GM18519 (cell line): ENCODE data around the gene EFNB3.

Experiments used
- ATAC-seq: cut with Tn5 transposase; IDR thresholded peaks from one replicate; pipeline ENCODE4 v1.9.1; 2021; ENCODE audit warnings: mild to moderate bottlenecking, moderate library complexity; ENCODE audit not compliant: unreplicated experiment, low FRiP score

EFNB3 gene

DNA sequence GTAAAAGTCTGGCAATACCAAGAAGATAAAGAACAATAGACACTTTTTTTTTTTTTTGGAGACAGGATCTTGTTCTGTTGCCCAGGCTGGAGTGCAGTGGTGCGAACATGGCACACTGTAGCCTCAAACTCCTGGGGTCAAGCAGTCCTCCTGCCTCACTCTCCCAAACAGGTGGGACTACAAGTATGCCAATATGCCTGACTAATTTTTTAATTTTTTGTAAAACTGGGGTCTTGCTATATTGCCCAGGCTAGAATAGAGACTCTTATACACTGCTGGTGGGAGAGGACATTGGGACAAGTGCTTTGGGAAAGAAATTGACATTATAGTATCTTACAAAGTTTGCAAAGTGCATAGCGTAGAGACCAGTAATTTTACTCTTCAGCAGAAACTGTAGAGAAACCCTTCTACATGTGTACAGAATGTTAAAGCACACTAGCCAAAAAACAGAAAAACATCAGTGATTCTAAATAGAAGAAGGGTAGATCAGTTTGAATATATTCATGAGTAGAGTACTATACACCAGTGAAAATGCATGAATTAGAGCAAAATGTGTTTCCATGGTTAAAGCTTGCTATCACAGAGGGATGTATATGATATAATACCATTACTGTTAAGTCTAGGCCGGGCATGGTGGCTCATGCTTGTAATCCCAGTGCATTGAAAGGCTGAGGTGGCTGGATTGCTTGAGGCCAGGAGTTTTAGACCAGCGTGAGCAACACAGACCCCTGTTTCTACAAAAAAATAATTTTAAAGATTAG lies 7.0 kb upstream of the EFNB3 start:
- ATAC-seq, result no peak

GRCh38 chr17:7700510-7700909 lies 4.5 kb upstream of the EFNB3 start:
- no peak for ATAC-seq

- ATAC-seq, result no peak
These were observed 3.3 kb upstream of the EFNB3 start for GRCh38 chr17:7701681-7702080.

DNA sequence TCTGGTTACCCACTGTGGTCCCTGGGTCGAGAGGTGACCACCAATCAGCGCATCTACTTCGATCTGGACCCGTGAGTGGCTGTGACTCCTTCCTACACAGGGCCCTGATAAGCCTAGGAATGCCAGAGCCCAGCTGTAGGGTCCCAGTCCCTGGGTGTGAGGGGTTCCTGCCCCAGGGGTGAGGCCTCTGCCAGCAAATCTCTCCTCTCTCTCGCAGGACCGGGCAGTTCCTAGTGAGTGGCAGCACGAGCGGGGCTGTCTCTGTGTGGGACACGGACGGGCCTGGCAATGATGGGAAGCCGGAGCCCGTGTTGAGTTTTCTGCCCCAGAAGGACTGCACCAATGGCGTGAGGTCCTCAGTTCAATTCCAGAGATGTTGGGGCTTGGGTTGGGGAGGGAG lies 2.2 kb upstream of the EFNB3 start:
- no peak for ATAC-seq

DNA sequence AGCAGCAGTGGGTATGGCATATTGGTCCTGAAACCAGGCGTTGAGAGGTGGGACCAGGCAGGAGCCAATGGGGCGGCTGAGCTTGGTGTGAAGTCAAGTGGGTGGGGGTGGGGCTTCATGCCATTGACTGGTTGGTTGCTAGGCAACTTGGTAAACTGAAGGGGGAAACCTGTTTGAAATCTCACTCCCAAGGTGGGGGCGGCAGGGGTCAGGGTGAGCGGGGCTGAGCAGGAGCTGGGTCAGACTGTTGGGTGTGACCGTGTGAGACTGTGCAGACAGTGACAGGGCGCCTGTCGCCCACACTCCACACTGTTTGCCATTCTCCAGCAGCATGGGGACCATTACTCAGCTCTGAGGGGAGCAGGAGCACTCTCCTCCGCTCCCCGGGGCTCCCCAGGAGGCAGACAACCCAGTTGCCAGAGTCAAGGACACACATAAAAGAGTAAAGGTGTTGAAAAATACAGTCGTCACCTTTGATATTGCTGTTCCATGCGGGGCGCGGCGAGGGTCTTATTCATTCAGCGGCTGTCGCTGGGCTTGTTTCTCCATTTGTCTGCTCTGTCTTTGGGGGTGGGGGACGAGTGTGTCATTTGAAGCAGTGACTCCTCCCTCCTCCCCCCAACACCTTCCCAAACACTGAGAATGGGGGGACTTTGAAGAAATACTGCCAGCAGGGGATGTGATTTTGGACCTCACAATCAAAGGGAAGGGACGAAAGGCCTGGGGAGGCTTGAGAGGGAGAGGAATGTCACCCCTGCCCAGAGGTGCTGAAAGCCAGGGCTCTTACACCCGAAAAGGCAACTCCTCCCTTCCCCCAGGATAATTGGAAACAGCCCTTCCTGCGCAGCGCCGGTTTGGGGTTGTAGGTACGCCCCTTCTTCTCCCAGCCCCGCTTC lies 1.2 kb upstream of the EFNB3 start:
- no peak for ATAC-seq

DNA sequence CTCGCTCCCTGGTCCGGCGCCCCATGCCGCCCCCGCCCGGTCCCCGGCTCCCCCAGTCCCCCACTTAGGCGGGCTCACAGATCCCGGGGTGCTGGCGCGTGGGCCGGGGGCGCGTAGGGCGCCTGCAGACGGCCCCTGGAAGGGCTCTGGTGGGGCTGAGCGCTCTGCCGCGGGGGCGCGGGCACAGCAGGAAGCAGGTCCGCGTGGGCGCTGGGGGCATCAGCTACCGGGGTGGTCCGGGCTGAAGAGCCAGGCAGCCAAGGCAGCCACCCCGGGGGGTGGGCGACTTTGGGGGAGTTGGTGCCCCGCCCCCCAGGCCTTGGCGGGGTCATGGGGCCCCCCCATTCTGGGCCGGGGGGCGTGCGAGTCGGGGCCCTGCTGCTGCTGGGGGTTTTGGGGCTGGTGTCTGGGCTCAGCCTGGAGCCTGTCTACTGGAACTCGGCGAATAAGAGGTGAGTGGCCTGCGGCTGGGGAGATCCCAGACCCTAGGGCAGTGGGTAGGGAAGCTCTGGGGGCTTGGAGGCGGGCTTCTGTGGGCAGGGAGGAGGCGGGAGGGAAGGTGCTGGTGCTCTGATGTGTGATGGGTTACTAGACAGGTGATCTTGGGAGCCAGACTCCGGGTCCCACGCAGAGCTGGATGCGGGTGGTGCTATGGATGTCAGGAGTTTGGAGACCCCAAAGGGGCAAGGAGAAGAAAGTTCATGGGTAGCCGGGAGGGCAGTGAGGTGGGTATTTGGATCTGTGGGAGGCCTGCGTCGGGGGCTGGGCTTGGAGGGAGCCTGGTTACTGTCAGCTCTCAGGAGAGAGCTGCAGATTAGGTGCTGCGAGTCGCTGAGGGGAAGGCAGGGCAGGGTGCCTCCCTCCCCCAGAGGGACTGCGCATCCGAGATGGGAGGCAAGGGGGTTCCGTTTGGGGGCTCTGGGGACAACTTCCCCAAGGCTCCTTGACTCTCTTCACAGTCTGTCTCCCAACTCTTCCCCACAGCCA lies 560 bp downstream of the EFNB3 start:
- no peak for ATAC-seq

DNA sequence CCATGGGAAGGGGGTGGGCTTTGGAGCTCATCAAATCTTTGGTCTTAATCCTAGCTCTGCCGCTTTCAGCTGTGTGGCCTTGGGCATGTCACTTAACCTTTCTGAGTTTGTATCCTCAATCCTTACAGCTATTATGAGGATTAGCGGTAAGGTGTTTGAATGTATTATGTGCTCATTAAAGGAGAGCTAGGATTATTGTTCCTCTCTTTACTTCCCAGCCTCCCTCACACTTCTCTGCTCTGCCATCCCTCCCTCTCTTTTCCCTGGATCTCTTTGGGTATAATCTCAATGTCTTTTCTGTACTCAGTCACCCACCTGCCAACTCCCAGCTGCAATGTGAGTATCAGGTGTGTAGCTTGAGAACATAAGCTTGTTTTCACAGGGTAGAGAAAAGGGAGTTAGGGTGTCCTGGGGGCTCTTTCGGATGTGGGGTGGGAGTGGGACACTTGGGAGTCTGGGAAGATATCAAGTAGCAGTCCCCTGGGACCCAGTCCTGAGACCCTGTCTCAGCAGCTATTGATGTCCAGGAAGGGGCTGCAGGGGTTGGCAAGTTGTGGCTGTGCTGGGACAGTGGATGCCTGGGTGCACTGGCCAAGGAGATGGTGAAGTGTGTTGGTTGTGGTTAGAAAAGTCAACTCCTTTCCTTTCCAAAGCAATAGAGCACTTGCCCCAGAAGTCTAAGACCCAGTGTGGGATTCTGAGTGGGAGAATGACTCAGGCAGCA lies 1.8 kb downstream of the EFNB3 start:
- ATAC-seq, result no peak

- no peak for ATAC-seq
These were observed 2.4 kb downstream of the EFNB3 start for GRCh38 chr17:7707446-7707845.

DNA sequence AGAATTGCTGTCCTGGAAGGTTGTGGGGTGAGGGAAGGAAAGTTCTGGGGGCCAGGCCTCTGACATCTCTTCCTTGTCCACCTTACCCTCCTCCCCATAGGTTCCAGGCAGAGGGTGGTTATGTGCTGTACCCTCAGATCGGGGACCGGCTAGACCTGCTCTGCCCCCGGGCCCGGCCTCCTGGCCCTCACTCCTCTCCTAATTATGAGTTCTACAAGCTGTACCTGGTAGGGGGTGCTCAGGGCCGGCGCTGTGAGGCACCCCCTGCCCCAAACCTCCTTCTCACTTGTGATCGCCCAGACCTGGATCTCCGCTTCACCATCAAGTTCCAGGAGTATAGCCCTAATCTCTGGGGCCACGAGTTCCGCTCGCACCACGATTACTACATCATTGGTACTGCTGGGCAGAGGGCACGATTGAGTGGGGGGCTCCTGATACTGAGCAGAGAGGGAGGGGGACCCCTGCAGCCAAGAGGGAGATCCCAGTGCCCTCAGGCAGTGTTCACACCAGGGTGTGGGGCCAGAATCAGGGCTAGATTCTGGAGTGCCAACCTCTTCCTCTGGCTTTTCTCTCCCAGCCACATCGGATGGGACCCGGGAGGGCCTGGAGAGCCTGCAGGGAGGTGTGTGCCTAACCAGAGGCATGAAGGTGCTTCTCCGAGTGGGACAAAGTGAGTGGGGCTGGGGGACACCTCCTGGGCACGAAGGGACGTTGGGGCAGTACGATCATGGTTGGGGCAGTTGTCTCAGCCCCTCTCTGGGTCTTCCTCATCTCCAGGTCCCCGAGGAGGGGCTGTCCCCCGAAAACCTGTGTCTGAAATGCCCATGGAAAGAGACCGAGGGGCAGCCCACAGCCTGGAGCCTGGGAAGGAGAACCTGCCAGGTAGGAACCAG lies 3.1 kb downstream of the EFNB3 start:
- ATAC-seq, result no peak

DNA sequence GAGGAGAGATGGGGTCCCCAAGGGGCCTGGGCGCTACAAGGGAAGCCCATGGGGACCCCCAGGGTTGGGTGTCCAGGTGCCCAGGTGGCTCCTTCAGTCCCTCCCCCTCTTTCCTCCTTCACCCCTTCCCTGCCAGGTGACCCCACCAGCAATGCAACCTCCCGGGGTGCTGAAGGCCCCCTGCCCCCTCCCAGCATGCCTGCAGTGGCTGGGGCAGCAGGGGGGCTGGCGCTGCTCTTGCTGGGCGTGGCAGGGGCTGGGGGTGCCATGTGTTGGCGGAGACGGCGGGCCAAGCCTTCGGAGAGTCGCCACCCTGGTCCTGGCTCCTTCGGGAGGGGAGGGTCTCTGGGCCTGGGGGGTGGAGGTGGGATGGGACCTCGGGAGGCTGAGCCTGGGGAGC lies 4.0 kb downstream of the EFNB3 start:
- ATAC-seq, result no peak

GRCh38 chr17:7710301-7710700 lies 5.3 kb downstream of the EFNB3 start:
- ATAC-seq, result no peak

DNA sequence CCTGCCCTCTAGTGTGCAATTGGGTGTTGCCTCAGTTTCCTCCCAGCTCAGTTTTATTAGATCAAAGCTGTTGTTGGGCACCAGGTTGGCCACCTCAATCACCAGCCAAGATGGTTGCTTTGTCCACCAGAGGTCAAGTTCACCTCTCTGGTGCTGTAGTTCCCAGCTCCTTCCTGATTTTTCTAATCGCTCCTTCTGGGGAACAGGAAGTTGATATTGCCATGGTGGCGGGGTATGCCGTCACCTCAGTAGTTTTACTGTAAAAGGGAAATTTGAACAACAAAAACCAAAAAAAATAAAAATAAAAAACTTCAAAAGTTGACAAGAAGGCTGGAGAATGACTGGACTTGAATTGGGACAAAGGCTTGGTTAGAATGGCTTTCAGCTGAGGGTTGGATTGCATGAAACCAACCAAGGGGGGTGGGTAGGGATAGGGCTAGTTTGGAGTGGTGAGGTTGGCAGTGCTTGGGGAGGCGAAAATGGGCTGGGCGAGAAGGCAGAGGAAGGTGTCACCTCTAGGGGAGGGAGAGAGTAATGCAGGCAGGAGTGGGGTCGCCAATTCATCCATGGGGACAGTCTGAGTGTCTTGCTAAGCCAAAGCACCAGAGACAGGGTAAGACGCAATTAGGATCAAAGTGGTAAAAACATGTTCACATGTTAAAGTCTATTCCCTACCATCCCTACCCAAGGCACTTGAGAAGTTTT lies 6.2 kb downstream of the EFNB3 start:
- ATAC-seq, result no peak

GRCh38 chr17:7712111-7712771 lies 7.2 kb downstream of the EFNB3 start:
- no peak for ATAC-seq

GRCh38 chr17:7713782-7714181 lies 8.8 kb downstream of the EFNB3 start:
- ATAC-seq, result no peak

DNA sequence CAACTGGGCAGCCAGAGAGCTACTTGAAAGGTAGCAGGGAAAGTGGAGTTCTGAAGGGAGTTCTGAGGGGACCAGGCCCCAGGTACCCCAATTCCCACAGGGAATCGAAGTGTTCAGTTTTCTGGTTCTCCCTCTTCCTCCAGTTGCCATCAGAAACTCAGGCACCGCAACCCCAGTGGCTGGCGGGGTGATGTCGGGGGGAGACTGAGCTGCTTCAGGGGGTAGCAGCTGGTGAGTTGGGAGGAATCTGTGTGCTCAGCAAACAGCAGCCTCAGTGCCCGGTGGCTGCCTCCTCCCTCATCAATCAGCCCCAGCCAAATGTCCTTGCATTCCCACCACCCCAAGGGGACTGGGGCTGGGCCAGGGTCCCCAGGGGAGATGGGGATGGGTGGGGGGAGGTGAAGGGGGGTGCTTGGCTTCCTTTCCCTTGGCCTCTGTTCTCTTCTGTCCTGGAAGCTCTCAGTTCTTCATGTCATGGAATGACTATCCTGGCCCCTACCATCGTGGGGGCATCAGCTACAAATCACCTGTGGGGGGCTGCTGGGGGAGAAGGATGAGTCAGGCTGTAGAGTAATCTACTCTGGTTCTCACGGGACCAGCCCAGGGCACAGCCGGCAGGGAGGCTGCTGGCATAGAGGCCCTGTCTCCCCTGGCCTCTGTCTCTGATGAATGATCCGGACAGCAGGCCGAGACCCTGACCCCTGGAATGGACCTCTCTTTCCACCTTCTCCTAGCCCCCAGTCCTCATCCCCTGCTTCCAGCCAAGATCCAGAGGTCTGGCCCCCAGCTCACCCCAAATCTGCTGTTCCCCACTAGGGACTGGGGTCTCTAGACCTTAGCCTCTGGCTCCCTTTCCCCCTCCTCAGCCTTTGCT lies 10.0 kb downstream of the EFNB3 start:
- ATAC-seq, result no peak

- no peak for ATAC-seq
These were observed 11.2 kb downstream of the EFNB3 start for GRCh38 chr17:7715936-7716886.
